ENCODE data around the gene GATA5. TPM values are rescaled to one million over a fixed set of nuclear protein-coding genes. Genes with fewer than 3 reads are reported as not detected.

The GATA5 gene
- total and polyA plus RNA-seq, 2 donors from 2014 or later = 1.0 to 6.9 TPM

GRCh38 chr20:62489186-62489931 is 13.6 kb upstream of the GATA5 start:
- Histone ChIP-seq H3K9me3 (ENCODE audit: control insufficient read depth in 2 of 3, insufficient read depth in 1 of 3, low read length in 3 of 3) (no peaks in the 10 kb centered on the region), H3K4me3 (ENCODE audit: low read length in 3 of 3) (no peak overlapping the region), H3K36me3 (ENCODE audit: control insufficient read depth in 2 of 3, insufficient read depth in 3 of 3, low read length in 3 of 3) (no peaks in the 10 kb centered on the region), H3K4me1 (ENCODE audit: control insufficient read depth in 2 of 3, insufficient read depth in 2 of 3, low read depth in 1 of 3, low read length in 3 of 3) (peaks cover 0 to 5% (median 0%) of the 10 kb centered on the region in 3 donors), H3K27ac (ENCODE audit: low read depth in 2 of 2, low read length in 2 of 2) (no peak overlapping the region), H3K27me3 (ENCODE audit: control insufficient read depth, insufficient read depth, low read length) (no peaks in the 10 kb centered on the region), H3K9ac (ENCODE audit: low read length in 3 of 3) (no peak overlapping the region)
- intact Hi-C loops (cut with DNase I) = no loop called here
- FAIRE-seq (no peak), DNase-seq (no peak)
- TF ChIP-seq CTCF (IDR thresholded peaks at IDR 0.05; ENCODE audit: borderline replicate concordance, extremely low read depth, insufficient read depth) = no peak

GRCh38 chr20:62488470-62488869 is 12.7 kb upstream of the GATA5 start:
- intact Hi-C loops (cut with DNase I) = no loop called here
- no peaks in the 10 kb centered on the region for H3K9me3 ChIP-seq (ENCODE audit: control insufficient read depth in 2 of 3, insufficient read depth in 1 of 3, low read length in 3 of 3)
- FAIRE-seq (no peak), DNase-seq (no peak)
- H3K27me3 ChIP-seq (ENCODE audit: control insufficient read depth, insufficient read depth, low read length) = peaks cover 2% of the 10 kb centered on the region
- no peak overlapping the region for H3K27ac ChIP-seq (ENCODE audit: low read depth in 2 of 2, low read length in 2 of 2)
- no peak overlapping the region for H3K4me3 ChIP-seq (ENCODE audit: low read length in 3 of 3)
- no peak overlapping the region for H3K9ac ChIP-seq (ENCODE audit: low read length in 3 of 3)
- no peaks in the 10 kb centered on the region for H3K36me3 ChIP-seq (ENCODE audit: control insufficient read depth in 2 of 3, insufficient read depth in 3 of 3, low read length in 3 of 3)
- no peak for TF ChIP-seq CTCF (IDR thresholded peaks at IDR 0.05; ENCODE audit: borderline replicate concordance, extremely low read depth, insufficient read depth)
- peaks cover 0 to 4% (median 0%) of the 10 kb centered on the region in 3 donors for H3K4me1 ChIP-seq (ENCODE audit: control insufficient read depth in 2 of 3, insufficient read depth in 2 of 3, low read depth in 1 of 3, low read length in 3 of 3)

GRCh38 chr20:62487561-62488354 is 12.0 kb upstream of the GATA5 start:
- intact Hi-C loops (cut with DNase I) = no loop called here
- Histone ChIP-seq H3K9me3 (ENCODE audit: control insufficient read depth in 2 of 3, insufficient read depth in 1 of 3, low read length in 3 of 3) (no peaks in the 10 kb centered on the region), H3K9ac (ENCODE audit: low read length in 3 of 3) (no peak overlapping the region), H3K27ac (ENCODE audit: low read depth in 2 of 2, low read length in 2 of 2) (no peak overlapping the region), H3K4me3 (ENCODE audit: low read length in 3 of 3) (no peak overlapping the region), H3K4me1 (ENCODE audit: control insufficient read depth in 2 of 3, insufficient read depth in 2 of 3, low read depth in 1 of 3, low read length in 3 of 3) (peaks cover 0 to 4% (median 0%) of the 10 kb centered on the region in 3 donors), H3K27me3 (ENCODE audit: control insufficient read depth, insufficient read depth, low read length) (peaks cover 4% of the 10 kb centered on the region), H3K36me3 (ENCODE audit: control insufficient read depth in 2 of 3, insufficient read depth in 3 of 3, low read length in 3 of 3) (no peaks in the 10 kb centered on the region)
- TF ChIP-seq CTCF (IDR thresholded peaks at IDR 0.05; ENCODE audit: borderline replicate concordance, extremely low read depth, insufficient read depth) = no peak
- FAIRE-seq = no peak
- DNase-seq = no peak

Measured in kidney (tissue), 14 donors.